ENCODE results near the gene VRK2.
A peak's percentile ranks its signal among the peaks of the same experiment; 100 is the strongest.

Gene VRK2

GRCh38 chr2:58046585-58047372, at the start of gene VRK2:
VRK2 (plus strand) TSS chr2:58046806; CDS start chr2:58048832, 2,026 bp downstream.
- FAIRE-seq = no peak

DNA sequence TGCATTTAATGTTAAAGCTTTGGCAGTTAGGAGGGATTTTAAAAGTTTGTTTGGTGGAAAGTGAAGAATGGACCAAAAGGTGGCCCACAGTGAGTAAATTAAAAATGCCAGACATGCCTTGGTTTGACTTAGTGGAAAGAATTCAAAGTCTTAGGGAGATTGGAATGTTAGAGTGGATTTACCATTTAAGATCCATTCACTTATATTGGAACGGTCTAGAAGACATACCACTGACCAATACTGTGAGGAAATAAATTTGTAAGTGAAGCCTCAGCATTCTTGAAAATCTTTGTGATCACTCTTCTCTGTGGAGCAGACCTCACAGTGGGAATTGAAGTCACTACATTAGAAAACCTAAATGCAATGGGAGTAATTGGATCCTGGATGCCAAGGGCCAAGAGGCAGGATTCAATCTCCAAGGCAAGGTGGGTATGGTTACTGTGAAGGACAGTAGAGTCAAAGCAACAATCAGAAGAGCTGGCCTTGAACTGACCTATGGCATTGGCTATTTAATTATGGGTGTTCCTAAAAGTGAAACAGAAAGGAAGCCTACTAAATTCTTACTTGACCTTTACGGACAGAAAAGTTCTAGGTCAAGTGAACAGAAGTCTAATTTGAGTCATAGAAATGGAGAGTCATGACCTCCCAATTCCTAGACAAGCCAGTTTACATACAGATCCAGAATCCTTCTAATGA, 40.2 kb upstream of the VRK2 start:
- FAIRE-seq = no peak

GRCh38 chr2:58006952-58007284, 39.7 kb upstream of the VRK2 start:
- no peak for FAIRE-seq

GRCh38 chr2:58010599-58010998, 36.0 kb upstream of the VRK2 start:
- FAIRE-seq = no peak

GRCh38 chr2:58019229-58019628, 27.4 kb upstream of the VRK2 start:
- no peak for FAIRE-seq

DNA sequence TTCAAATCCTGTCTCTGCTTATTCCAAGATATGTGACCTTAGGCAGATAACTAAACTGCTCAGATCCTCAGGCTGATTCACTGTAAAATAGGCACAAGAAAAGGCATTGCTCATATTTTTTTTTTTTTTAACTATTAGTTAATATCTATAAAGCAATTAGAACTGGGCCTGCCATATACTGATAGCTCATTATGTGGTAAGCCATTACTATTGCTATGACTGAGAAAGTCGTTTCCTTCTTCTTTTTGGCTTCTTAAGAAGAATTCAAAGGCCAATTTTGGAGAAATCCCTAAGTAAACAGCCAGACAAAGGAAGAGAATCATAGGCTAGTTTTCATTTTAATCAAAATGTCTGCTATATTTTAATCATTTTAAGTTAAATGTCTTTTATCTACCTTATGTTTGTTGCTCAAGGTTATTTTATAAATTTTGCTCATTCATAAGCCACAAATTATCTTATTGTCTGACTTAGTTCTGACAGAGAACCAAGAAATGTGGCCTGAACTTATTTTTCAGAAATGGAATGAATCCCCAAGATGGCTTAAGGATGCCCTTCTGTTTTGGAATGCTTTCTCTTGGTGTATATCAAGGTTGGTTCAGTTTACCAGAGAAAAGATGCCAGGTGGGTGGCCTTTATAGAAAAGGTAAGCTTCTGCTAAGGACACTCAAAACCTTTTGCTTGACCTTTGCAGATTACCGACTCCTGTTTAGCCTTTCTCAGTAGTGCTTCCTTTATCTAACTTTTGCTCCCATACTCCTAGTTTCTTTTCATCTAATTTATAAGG, 21.3 kb upstream of the VRK2 start:
- FAIRE-seq = no peak

DNA sequence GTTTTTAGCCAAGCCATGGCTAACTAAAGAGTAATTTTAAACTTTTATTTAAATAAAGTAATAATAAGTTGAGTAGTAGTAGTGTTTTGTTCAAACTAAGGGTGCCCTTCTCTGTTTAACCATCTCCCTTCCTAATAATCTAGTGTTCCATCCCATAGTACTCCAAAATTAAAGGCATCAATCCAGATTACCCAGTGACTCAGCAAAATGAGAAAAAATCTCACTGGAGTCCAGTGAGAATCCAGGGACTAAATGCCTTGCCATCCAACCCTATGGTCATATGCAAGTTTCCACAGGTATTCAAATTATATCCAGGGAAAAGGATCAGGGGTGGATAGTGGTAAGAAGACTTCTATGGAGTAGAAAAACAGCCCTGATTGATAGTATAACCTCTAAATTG, 19.6 kb upstream of the VRK2 start:
- no peak for FAIRE-seq

DNA sequence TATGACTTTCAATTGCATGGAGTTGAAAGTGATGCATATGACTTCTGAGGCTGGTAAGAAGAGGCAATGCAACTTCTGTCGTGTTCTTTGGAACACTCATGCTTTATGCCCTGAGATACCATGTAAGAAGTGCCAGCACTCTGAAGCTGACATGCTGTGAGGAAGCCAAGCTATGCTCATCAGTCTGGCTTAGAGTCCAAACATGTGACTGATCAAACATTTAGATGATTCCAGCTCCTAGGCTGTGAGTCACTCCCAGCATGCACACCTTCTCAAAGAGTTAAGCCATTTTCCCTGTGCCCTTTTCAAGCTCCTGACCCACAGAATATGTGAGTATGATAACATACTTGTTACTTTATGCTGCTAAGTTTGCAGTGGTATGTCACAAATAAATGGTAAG, 15.8 kb upstream of the VRK2 start:
- no peak for FAIRE-seq

DNA sequence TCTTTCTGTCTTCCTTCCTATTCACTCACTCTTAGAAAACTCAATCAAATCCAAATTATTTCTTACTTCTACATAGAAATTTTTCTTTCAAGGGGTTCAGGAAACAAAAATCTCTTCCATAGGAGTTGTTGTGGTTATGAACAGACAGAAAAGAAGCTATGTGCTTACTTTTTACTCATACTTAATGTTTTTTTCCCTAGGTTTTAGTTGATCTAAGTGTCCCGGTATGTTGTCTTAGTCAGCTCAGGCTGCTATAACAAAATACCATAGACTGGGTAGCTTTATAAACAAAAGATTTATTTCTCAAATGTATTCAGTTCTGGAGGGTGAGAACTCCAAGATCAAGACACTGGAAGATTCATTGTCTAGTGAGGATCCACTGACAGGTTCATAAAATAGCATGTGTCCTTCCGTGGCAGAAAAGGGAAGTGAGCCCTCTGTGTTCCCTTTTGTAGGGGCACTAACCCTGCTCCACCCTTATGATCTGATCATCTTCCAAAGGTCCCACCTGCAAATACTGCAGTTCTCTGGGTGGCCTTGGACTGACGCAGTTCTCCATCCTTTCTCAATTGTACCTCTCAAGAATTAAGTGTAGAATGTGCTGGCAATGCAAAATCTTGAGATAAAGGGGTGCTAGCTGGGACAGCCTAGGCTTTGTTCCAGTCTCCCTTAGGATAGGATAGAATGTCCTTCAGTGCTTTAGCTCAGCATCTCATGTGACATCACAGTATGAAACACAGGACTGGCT, 14.4 kb upstream of the VRK2 start:
- FAIRE-seq = no peak

DNA sequence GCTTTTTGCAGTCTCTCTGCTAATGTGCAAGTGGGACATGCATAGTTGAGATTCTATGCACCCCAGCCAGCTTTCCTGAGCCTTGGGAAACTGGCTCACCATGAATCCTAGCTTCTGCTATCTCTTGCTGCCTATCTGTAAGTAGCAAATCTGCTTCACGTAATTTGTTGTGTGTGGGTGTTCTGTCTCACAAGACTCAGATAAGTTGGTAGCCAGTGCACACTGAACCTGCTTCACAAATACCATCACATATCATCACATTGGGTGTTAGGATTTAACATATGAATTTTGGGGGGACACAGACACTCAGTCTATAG, 13.9 kb upstream of the VRK2 start:
- no peak for FAIRE-seq

DNA sequence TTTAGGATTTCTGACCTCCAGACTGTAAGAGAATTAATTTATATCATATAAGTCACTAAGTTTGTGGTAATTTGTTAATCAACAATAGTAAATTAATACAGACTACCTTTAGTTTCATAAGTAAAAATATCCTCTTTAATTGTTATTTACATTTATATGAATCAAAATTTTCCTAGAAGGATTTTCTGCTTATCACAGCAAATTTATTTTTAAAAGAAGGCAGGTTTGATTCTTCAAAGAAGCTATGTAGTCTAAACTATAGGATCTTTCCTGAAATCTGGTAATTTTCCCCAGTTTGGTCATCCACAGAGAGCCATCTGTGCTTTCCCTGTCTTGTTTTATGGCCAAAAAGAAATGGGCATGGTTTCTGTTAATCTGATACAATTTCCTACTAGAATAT, 13.1 kb upstream of the VRK2 start:
- FAIRE-seq = no peak

GRCh38 chr2:58035352-58035751, 11.3 kb upstream of the VRK2 start:
- no peak for FAIRE-seq

- no peak for FAIRE-seq
Measured at GRCh38 chr2:58039170-58039611, 7.4 kb upstream of the VRK2 start.

DNA sequence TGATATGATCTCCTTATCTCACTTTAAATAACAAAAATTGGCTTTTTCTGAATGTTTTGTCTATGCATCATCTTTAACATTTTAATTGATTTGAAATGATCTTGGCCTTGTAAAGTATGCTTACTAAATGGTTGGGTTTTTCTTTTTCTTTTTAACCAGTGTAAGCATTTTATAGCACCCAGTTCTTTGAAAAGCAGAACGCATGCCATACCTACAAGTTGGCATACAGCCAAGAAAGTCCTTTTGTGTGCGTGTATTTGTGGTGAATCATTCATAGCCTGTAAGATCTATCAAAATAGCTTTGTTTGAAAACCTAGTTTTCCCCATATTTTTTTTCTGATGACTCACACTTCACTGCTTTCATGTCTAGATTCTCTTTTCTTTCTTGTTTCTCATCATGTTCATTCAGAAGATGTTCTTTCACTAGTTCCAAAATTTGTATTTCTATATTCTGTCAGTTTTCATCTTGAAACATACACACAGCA, 4.1 kb upstream of the VRK2 start:
- peak; percentile 93 for FAIRE-seq

GRCh38 chr2:58044145-58044544, 2.5 kb upstream of the VRK2 start:
- no peak for FAIRE-seq

DNA sequence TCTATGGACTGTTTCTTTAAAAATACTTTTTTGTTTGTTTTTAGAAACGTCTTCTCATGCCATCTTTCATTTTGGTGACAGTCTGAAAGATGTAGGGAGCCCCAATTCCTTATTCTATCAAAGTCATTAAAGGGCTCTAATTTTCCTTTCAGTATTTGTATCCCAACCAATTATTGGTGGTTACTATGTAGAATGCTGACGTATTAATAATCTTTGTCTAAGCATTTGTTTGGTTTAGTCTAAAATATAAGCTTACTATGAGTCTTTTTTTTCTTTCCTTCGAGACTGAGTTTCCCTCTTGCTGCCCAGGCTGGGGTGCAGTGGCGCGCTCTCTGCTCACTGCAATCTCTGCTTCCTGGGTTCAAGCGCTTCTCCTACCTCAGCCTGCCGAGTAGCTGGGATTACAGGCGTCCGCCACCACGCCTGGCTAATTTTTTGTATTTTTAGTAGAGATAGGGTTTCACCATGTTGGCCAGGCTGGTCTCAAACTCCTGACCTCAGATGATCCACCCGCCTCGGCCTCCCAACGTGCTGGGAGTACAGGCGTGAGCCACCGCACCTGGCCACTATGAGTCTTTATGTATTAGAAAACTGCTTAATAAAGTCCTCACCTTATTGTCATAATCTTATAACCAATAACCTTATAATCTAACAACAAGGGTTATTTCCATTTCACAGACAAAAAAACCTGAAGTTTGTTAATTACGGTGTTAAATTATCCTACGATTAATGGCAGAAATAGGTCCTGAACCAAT, 849 bp upstream of the VRK2 start:
- FAIRE-seq = no peak

- FAIRE-seq = no peak
Measured at GRCh38 chr2:58046335-58046584, 346 bp upstream of the VRK2 start.

DNA sequence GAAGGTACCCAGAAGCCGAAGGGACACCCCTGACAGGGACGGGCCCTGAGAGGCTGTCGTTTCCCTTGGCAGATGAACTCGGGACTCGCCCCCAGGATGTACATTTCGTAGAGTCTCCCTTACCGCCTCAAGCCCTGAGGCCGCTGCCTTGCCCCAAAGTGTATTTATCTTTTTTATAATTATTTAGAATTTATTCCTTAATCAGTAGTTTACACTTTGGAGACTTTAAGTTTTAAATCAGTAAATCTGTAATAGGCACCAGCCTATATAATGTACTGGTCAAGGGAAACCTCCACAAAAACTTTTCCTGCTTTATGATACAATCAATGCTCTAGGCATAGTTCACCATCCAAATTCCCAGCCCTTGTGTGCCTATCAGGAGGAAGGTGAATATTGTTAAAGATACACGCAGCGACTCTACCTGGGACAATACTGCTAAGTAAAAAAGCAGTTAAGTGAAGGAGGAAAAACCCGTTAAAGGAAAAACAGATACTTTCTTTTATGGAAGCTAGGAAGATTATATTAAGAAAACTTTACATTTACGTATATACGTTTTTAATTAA, 848 bp downstream of the VRK2 start:
- peak; percentile 5 for FAIRE-seq

DNA sequence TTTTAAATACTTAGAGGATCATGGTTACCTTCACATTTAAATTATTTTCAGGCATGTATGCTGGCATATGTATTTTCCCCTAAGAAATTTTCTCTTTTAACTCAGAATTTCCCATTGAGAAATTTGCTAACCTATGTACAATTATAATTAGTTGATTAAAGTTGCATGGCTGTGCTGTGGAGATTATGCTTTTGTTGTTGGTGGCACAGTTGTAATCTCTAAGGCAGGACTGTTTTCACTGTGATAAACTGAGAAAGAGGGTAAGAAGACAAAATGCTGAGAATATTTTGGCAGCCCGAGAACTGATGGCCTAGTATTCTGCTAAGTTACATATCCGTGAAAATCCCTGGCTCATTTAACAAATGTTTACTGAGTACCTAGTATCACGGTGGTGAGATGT, 1.4 kb downstream of the VRK2 start:
- no peak for FAIRE-seq

DNA sequence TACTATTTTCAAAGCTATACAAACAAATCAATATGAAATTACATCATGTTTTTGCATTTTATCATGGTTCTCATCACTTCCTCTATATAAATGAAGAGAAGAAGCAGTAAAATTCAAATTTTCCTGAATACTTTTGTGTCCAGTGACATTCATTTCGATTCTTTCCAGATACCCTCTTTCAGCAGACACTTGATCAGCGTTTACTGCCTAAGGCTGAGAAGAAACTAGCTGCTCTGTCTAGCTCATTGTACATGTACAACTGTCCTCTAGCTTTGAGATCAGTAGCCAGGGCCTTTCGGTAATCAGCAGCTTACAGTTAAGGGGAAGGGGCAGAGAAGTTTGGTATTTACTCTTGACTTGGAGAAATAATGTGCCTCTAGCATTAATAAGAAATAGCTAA, 4.8 kb downstream of the VRK2 start:
- no peak for FAIRE-seq

DNA sequence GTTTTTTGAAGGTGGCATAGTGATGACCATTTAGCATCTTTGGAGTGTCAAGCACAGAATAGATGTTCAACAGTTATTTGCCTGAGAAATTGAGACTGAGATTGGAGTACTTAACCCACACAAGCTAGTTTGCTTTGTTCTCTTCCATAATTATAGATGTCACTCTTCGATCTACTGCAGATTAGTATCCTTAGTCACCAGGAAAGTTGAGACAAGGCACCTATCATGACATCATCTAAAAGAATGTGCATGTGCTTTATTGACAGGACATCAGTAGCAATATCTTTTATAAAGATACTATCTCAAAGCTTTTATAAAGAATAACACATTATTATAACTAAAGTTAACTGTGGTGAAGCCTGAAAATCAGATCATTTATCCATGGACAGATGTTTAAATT, 6.4 kb downstream of the VRK2 start:
- FAIRE-seq = no peak

DNA sequence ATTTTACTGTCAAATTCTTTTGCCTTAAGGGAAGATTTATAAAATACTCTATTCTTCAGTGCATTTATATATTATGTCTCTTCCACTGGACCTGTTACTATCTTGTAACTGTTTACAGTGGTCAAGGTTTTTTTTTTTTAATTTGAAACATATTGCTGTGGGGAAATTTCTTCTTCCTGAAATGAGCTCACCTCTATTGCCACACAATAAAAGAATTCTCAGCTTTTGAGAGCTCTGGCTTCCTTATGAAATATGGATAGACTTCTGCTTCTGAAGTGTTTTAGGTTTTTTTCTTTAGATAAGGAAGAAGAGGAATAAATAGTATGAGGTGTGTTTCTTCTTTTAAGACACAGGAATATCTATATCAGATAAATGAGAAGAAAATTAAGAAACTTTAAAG, 7.7 kb downstream of the VRK2 start:
- peak; percentile 76 for FAIRE-seq

All from islet of Langerhans (tissue), 1 donor.